Body of pancreas (tissue), 4 donors: ENCODE data around the gene PCED1A. TPM values are rescaled to one million over a fixed set of nuclear protein-coding genes. Genes with fewer than 3 reads are reported as not detected.

ENCODE experiments used
- ATAC-seq: fragments of 150-250 bp; one replicate; pipeline ENCODE4 v1.9.1; 2016
- DNase-seq, 4 donors: peaks; one replicate each; pipeline ENCODE4 v3.0.0-alpha.2; 2019
- H3K27ac ChIP-seq, 4 donors: fragments of 200-600 bp; sonication (generic); 1 replicate in 3 of 4; 2 replicates in 1 of 4; pipeline versions ENCODE4 v1.5.1 to v1.6.1; 2016 to 2019; ENCODE audit warnings: mild to moderate bottlenecking in 1 of 4, mixed read lengths in 1 of 4, moderate library complexity in 1 of 4
- H3K27me3 ChIP-seq, 2 donors: fragments of 200-600 bp; sonication (generic); one replicate each; pipeline ENCODE4 v1.6.0; 2016; ENCODE audit warnings: mild to moderate bottlenecking in 1 of 2
- H3K36me3 ChIP-seq, 2 donors: fragments of 200-600 bp; sonication (generic); replicated peaks in 1 of 2; 2 replicates each; pipeline ENCODE4 v1.5.1; 2016; ENCODE audit warnings: low read depth in 2 of 2; ENCODE audit not compliant: insufficient read depth in 1 of 2
- H3K4me1 ChIP-seq: fragments of 200-600 bp; sonication (generic); one replicate; pipeline ENCODE4 v1.6.0; 2016
- H3K4me3 ChIP-seq, 2 donors: fragments of 200-600 bp; sonication (generic); 1 replicate in 1 of 2; 2 replicates in 1 of 2; pipeline ENCODE4 v1.5.1; 2016 to 2019
- H3K9me3 ChIP-seq, 3 donors: fragments of 200-600 bp; sonication (generic); 1 replicate in 2 of 3; 2 replicates in 1 of 3; pipeline ENCODE4 v1.5.1; 2016
- POLR2A ChIP-seq, 3 donors: fragments of 450-650 bp; IDR thresholded peaks; one replicate each; pipeline ENCODE4 v1.6.1; 2016; ENCODE audit warnings: antibody characterized with exemption in 3 of 3, mild to moderate bottlenecking in 2 of 3
- WGBS, 2 donors: methylation state at CpG; one replicate each; pipeline ENCODE4 v1.1.5; 2017; 5-methylcytosine and 5-hydroxymethylcytosine counted together
- intact Hi-C: fragments of 100-400 bp; cut with DNase I; formaldehyde crosslinking; loops from one replicate; pipeline ENCODE4 v1.15.1; 2023
- total RNA-seq, 2 donors: library from RNA; depleted of rRNA; stranded (reverse); fragments of >200 nt; gene quantifications; one replicate each; pipeline ENCODE4 v1.1.0, GENCODE V29; 2016
- TF ChIP-seq, protein P1 (sequence below), 7 experiments: fragments of 450-650 bp in 4 of 7; fragments of 200-600 bp in 3 of 7; sonication (generic) in 3 of 7; IDR thresholded peaks; one replicate each; pipeline ENCODE4 v1.5.1; 2016 to 2019; ENCODE audit warnings: antibody characterized with exemption in 7 of 7

The PCED1A gene
- total RNA-seq, 2 donors from 2014 or later, result 26.5 to 48.1 TPM

DNA sequence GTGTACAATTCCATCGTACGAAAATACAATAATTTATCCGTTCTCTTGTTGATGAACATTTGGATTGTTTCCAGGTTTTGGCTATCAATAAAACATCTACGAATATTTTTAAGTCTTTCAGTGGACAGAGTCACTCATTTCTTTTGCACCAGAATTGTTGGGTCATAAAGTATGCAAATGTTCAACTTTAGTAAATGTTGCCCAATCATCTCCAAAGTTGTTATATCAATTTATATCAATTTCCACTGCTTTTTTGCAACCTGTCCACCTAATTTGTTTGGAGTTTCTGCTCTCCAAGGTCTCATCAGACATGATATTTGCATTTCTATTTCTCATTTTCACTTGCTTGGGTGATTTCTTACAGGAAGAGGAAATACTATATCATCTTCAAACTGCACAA is 13.8 kb downstream of the PCED1A start:
- Histone ChIP-seq H3K9me3 (no peaks in the 10 kb centered on the region), H3K4me1 (no peaks in the 10 kb centered on the region), H3K4me3 (no peak overlapping the region), H3K36me3 (no peaks in the 10 kb centered on the region), H3K27ac (no peak overlapping the region), H3K27me3 (no peaks in the 10 kb centered on the region)
- ATAC-seq, result no peak
- TF ChIP-seq, protein P1, sequence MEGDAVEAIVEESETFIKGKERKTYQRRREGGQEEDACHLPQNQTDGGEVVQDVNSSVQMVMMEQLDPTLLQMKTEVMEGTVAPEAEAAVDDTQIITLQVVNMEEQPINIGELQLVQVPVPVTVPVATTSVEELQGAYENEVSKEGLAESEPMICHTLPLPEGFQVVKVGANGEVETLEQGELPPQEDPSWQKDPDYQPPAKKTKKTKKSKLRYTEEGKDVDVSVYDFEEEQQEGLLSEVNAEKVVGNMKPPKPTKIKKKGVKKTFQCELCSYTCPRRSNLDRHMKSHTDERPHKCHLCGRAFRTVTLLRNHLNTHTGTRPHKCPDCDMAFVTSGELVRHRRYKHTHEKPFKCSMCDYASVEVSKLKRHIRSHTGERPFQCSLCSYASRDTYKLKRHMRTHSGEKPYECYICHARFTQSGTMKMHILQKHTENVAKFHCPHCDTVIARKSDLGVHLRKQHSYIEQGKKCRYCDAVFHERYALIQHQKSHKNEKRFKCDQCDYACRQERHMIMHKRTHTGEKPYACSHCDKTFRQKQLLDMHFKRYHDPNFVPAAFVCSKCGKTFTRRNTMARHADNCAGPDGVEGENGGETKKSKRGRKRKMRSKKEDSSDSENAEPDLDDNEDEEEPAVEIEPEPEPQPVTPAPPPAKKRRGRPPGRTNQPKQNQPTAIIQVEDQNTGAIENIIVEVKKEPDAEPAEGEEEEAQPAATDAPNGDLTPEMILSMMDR (IDR thresholded peaks at IDR 0.05), result no peak
- no peak for TF ChIP-seq POLR2A (IDR thresholded peaks at IDR 0.05)
- intact Hi-C loops, result no loop called here
- DNase-seq, result no peak
- 65 to 72% methylated on average over 4 of the region's 4 CpGs for WGBS, 2 donors

DNA sequence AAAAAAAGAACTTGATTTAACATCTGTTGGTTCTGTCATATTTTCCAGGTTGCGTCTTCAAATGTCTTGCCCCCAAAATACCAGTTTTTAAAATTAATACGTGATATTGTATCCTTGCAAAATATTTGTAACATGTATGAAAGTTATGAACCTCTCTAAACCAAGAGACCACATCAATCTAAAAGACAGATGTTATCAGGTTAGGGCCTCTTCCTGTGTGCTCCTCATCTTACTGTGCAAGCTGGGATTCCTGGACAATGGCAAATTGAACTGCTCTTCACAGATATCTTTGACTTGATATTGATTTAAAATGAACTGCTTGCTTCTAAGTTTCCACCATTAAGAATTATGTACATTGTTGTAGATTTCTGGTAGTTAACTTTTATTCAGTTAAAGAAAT is 14.7 kb downstream of the PCED1A start:
- H3K27me3 ChIP-seq, result peaks cover 0 to 4% of the 10 kb centered on the region in 2 donors
- DNase-seq, result no peak
- intact Hi-C loops, result no loop called here
- 70 to 89% methylated on average over 2 of the region's 2 CpGs for WGBS, 2 donors
- no peaks in the 10 kb centered on the region for H3K36me3 ChIP-seq
- no peak for ATAC-seq
- H3K4me1 ChIP-seq, result peaks cover 4% of the 10 kb centered on the region
- no peaks in the 10 kb centered on the region for H3K9me3 ChIP-seq
- TF ChIP-seq, protein P1 (IDR thresholded peaks at IDR 0.05), result no peak
- no peak for TF ChIP-seq POLR2A (IDR thresholded peaks at IDR 0.05)
- no peak overlapping the region for H3K4me3 ChIP-seq
- no peak overlapping the region for H3K27ac ChIP-seq

DNA sequence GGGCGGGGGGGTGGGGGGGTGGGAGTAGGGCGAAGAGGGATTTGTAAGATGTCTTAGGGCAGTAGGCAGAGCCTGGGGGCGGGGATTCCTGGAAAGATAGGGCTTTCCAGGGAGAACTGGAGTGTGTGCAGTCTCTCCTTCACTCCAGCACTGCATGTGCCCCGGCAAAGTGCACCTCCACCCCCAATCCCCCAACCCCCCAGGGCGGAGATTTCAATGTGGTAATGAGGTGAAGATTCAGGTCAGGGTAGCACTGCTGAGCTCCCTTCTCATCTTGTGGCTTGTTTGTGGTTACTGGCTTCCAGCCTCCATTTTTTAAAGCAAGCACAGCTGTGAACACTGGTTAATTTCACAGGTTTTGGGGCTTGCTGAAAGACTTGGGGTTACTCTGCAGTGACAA is 18.4 kb downstream of the PCED1A start:
- H3K4me1 ChIP-seq, result peaks cover 4% of the 10 kb centered on the region
- no peak for DNase-seq
- 15 to 19% methylated on average over 3 to 5 of the region's 5 CpGs for WGBS, 2 donors
- peaks cover 0 to 10% of the 10 kb centered on the region in 2 donors for H3K27me3 ChIP-seq
- no peak overlapping the region for H3K4me3 ChIP-seq
- no peak overlapping the region for H3K27ac ChIP-seq
- H3K9me3 ChIP-seq, result no peaks in the 10 kb centered on the region
- ATAC-seq, result no peak
- intact Hi-C loops, result no loop called here
- TF ChIP-seq POLR2A (IDR thresholded peaks at IDR 0.05), result no peak
- TF ChIP-seq, protein P1 (IDR thresholded peaks at IDR 0.05), result no peak
- H3K36me3 ChIP-seq, result no peaks in the 10 kb centered on the region

DNA sequence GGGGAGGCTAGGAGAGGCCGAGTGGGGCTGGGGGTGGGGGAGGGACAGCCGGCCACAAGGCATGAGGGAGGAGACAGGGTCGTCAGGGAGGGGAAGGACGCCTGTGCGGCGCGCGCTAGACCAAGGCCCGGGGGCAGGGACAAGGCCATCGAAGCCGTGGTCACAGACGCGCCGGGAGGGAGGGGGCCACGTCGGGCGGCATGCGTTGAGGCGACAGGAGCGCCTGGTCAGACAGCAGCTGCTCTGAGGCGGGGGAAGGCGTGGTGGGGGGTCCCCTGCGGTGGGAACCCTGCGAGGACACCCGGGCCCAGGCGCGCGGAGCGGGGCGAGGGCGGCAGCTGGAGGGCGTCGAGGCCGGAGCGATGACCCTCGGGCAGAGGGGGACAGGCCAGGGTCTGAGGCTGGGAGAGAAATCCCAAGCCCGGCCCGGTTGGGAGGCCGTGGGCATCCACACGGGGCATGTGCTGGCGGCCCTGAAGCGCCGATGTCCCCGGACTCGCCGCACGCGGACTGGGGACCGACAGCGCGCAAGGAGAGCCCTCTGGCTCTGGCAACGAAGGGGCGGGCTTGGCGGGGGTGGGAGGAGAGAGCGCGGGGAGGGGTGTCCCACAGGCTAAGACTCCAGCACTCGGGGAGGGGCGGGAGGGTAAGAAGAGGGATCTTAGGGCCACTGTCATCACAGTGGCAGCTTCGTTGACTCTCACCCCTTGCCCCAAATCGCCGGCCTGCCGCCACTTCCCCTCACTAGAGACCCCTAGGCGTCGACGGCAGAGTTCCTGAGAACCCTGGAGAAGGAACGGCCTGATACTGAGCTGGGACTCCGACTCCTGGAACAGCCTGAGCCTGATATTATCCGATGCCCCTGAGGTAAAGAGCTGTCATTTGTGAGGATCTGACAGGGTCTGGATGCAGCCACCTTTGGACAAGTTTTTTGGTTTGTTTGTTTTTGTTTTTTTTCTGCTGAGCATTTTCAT is 19.3 kb downstream of the PCED1A start:
- no peaks in the 10 kb centered on the region for H3K9me3 ChIP-seq
- peaks cover 0 to 10% of the 10 kb centered on the region in 2 donors for H3K27me3 ChIP-seq
- no peak overlapping the region for H3K4me3 ChIP-seq
- no peak for ATAC-seq
- H3K4me1 ChIP-seq, result peaks cover 4% of the 10 kb centered on the region
- intact Hi-C loops, result no loop called here
- WGBS, 2 donors, result 5 to 7% methylated on average over 14 to 64 of the region's 68 CpGs
- DNase-seq, result no peak
- H3K27ac ChIP-seq, result no peak overlapping the region
- no peaks in the 10 kb centered on the region for H3K36me3 ChIP-seq
- TF ChIP-seq POLR2A (IDR thresholded peaks at IDR 0.05), result no peak
- TF ChIP-seq, protein P1 (IDR thresholded peaks at IDR 0.05), result no peak
